C4-2B (cell line): ENCODE data around the gene SLC22A15.

Source experiments
- H3K27ac ChIP-seq: fragments of 450-650 bp; 2 replicates; pipeline ENCODE4 v1.5.1; 2017
- CTCF ChIP-seq: fragments of 450-650 bp; conservative IDR thresholded peaks from 2 replicates; pipeline ENCODE4 v1.5.1; 2017; ENCODE audit warnings: mild to moderate bottlenecking
- ZFX ChIP-seq: fragments of 450-650 bp; IDR thresholded peaks from 2 replicates; pipeline ENCODE4 v1.6.1; 2017

Gene SLC22A15

GRCh38 chr1:116019653-116020253 is 43.4 kb downstream of the SLC22A15 start:
- H3K27ac ChIP-seq: no peak overlapping the region
- no peak for TF ChIP-seq CTCF
- no peak for TF ChIP-seq ZFX

GRCh38 chr1:116020668-116021272 is 44.5 kb downstream of the SLC22A15 start:
- TF ChIP-seq ZFX: no peak
- TF ChIP-seq CTCF: peak; percentile 95
- H3K27ac ChIP-seq: no peak overlapping the region

- H3K27ac ChIP-seq: no peak overlapping the region
- TF ChIP-seq CTCF: no peak
- TF ChIP-seq ZFX: no peak
Measured at GRCh38 chr1:116024626-116025025, 48.3 kb downstream of the SLC22A15 start.

- H3K27ac ChIP-seq: no peak overlapping the region
- no peak for TF ChIP-seq ZFX
- TF ChIP-seq CTCF: no peak
Measured at GRCh38 chr1:116026631-116027030, 50.3 kb downstream of the SLC22A15 start.

GRCh38 chr1:116031302-116031835 is 55.1 kb downstream of the SLC22A15 start:
- TF ChIP-seq ZFX (no peak), CTCF (no peak)

GRCh38 chr1:116033322-116033721 is 57.0 kb downstream of the SLC22A15 start:
- no peak for TF ChIP-seq CTCF
- no peak for TF ChIP-seq ZFX
- H3K27ac ChIP-seq: no peak overlapping the region

More at GRCh38 chr1:116031302-116031835, 55.1 kb downstream of the SLC22A15 start:
- no peak overlapping the region for H3K27ac ChIP-seq

- H3K27ac ChIP-seq: no peak overlapping the region
Measured at GRCh38 chr1:116036255-116036654, 59.9 kb downstream of the SLC22A15 start.

More at GRCh38 chr1:116036255-116036654, 59.9 kb downstream of the SLC22A15 start:
- TF ChIP-seq ZFX (no peak), CTCF (no peak)
